Osteocyte (in vitro differentiated cells): ENCODE data around the gene GPR157. TPM values are rescaled to one million over a fixed set of nuclear protein-coding genes. Genes with fewer than 3 reads are reported as not detected.

Experiments used
- DNase-seq: peaks from one replicate; pipeline ENCODE4 v3.0.0; 2021; ENCODE audit warnings: mixed read lengths; ENCODE audit not compliant: unreplicated experiment; ENCODE audit errors: extremely low spot score
- H3K27ac Mint-ChIP-seq: one replicate; pipeline ENCODE4 v1.8.0; 2021; ENCODE audit warnings: mild to moderate bottlenecking, mixed read lengths; ENCODE audit not compliant: unreplicated experiment
- H3K27me3 Mint-ChIP-seq: one replicate; pipeline ENCODE4 v1.8.0; 2021; ENCODE audit warnings: mixed read lengths; ENCODE audit not compliant: unreplicated experiment
- H3K36me3 Mint-ChIP-seq: one replicate; pipeline ENCODE4 v1.8.0; 2021; ENCODE audit warnings: mixed read lengths; ENCODE audit not compliant: unreplicated experiment
- H3K4me1 Mint-ChIP-seq: one replicate; pipeline ENCODE4 v1.8.0; 2021; ENCODE audit warnings: mixed read lengths; ENCODE audit not compliant: unreplicated experiment
- H3K4me3 Mint-ChIP-seq: one replicate; pipeline ENCODE4 v1.8.0; 2021; ENCODE audit warnings: mild to moderate bottlenecking, moderate library complexity, mixed read lengths; ENCODE audit not compliant: unreplicated experiment
- H3K9me3 Mint-ChIP-seq: one replicate; pipeline ENCODE4 v1.8.0; 2021; ENCODE audit warnings: mixed read lengths; ENCODE audit not compliant: unreplicated experiment
- total RNA-seq: library from RNA; stranded (reverse); gene quantifications from 2 replicates; pipeline ENCODE4 v1.2.1, GENCODE V29; 2021
- TF ChIP-seq, protein P1 (sequence below): fragments of 200-600 bp; sonication (generic); IDR thresholded peaks from 2 replicates; pipeline ENCODE4 v1.5.0; 2021; ENCODE audit warnings: antibody characterized with exemption, mild to moderate bottlenecking, moderate library complexity

The GPR157 gene
- total RNA-seq, 1 donor from 2014 or later: 4.1 TPM

- DNase-seq: no peak
- H3K27ac Mint-ChIP-seq: no peak overlapping the region
These were observed 23.6 kb upstream of the GPR157 start for GRCh38 chr1:9152535-9152934.

DNA sequence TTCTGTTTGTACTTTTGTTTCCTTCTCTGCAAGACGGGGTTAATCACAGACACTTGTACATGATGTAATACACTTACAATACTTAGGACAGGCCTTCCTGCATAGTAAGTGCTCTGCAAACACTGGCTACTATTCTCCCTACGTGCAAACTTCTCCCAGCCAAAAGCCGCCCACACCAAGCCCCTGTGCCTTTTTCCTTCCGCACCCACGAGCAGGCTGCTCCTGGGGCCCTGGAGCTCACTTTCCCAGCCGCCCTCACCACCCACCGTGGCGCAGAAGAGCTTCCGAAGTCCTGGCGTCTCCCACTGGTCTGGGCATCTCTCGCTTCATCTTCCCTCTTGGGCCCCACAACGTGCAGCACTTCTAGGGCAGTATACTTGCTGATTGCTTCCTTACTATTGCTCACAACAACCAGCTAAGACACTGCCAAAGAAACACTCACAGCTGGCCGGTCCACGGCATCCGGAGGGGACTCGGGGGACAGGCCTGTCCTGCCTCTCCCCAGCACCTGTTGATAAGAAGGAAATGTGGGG is 22.5 kb upstream of the GPR157 start:
- Mint-ChIP-seq H3K9me3 (no peaks in the 10 kb centered on the region), H3K36me3 (peaks cover 12% of the 10 kb centered on the region), H3K4me3 (no peak overlapping the region), H3K4me1 (peaks cover 4% of the 10 kb centered on the region), H3K27me3 (no peaks in the 10 kb centered on the region), H3K27ac (no peak overlapping the region)
- DNase-seq: no peak
- TF ChIP-seq, protein P1, sequence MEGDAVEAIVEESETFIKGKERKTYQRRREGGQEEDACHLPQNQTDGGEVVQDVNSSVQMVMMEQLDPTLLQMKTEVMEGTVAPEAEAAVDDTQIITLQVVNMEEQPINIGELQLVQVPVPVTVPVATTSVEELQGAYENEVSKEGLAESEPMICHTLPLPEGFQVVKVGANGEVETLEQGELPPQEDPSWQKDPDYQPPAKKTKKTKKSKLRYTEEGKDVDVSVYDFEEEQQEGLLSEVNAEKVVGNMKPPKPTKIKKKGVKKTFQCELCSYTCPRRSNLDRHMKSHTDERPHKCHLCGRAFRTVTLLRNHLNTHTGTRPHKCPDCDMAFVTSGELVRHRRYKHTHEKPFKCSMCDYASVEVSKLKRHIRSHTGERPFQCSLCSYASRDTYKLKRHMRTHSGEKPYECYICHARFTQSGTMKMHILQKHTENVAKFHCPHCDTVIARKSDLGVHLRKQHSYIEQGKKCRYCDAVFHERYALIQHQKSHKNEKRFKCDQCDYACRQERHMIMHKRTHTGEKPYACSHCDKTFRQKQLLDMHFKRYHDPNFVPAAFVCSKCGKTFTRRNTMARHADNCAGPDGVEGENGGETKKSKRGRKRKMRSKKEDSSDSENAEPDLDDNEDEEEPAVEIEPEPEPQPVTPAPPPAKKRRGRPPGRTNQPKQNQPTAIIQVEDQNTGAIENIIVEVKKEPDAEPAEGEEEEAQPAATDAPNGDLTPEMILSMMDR: no peak

More at GRCh38 chr1:9152535-9152934, 23.6 kb upstream of the GPR157 start:
- Mint-ChIP-seq H3K9me3 (no peaks in the 10 kb centered on the region), H3K4me1 (peaks cover 4% of the 10 kb centered on the region), H3K36me3 (peaks cover 12% of the 10 kb centered on the region), H3K4me3 (no peak overlapping the region), H3K27me3 (no peaks in the 10 kb centered on the region)
- TF ChIP-seq, protein P1: no peak

- TF ChIP-seq, protein P1: no peak
- H3K4me3 Mint-ChIP-seq: no peak overlapping the region
- peaks cover 14% of the 10 kb centered on the region for H3K36me3 Mint-ChIP-seq
- H3K4me1 Mint-ChIP-seq: peaks cover 4% of the 10 kb centered on the region
- no peaks in the 10 kb centered on the region for H3K9me3 Mint-ChIP-seq
- no peak overlapping the region for H3K27ac Mint-ChIP-seq
- no peaks in the 10 kb centered on the region for H3K27me3 Mint-ChIP-seq
- DNase-seq: no peak
These were observed 21.9 kb upstream of the GPR157 start for GRCh38 chr1:9150582-9151327.

DNA sequence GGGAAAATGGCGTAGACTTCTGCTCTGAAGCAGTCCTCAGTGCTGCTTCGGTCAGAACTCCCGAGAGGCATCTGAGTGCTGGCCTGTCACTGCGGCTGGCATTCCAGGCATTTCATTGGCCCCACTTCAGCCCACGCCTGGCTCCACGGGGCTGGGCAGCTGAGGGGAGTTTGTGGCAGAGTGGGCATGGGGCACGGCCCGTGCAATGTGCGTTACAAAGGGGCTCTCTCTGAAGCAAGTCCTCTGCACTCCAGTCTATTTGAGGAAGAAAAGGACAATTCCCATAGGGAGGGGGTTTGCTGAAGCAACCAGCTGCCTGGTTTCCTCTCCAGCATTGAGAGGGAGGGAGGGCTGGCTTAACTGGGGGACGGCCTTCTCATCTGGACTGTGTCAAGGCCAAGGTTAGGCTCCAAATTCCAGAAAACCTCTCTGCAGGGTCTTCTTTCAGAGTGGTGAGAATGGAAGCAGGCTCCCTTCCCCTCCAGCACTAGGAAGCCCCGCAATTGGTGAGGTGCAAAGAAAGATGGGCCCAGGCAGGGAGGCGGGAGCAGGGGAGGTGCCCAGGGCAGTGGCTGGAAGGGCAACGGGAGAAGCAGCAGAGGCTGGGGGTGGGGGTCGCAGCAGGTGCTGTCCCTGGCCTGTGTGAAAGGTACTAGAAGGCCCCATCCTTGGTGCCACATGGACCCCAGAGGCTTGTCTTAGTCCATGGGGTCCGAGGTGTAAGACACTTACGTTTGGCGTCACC is 21.1 kb upstream of the GPR157 start:
- Mint-ChIP-seq H3K36me3 (peaks cover 15% of the 10 kb centered on the region), H3K4me3 (no peak overlapping the region), H3K4me1 (peaks cover 4% of the 10 kb centered on the region), H3K9me3 (no peaks in the 10 kb centered on the region), H3K27me3 (no peaks in the 10 kb centered on the region), H3K27ac (no peak overlapping the region)
- no peak for DNase-seq
- TF ChIP-seq, protein P1: no peak

DNA sequence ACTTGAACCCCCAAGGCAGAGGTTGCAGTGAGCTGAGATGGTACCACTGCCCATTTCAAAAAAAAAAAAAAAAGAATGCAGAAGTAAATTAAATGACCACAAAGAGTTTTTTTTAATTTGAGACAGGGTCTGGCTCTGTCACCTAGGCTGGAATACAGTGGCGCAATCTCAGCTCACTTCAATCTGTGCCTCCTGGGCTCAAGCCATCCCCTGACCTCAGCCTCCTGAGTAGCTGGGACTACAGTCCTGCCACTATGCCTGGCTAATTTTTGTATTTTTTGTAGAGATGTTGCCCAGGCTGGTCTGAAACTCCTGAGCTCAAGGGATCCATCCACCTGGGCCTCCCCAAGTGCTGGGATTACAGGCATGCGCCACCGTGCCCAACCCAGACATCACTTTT is 20.2 kb upstream of the GPR157 start:
- Mint-ChIP-seq H3K27ac (no peak overlapping the region), H3K9me3 (no peaks in the 10 kb centered on the region), H3K27me3 (no peaks in the 10 kb centered on the region), H3K36me3 (peaks cover 15% of the 10 kb centered on the region), H3K4me3 (no peak overlapping the region), H3K4me1 (peaks cover 4% of the 10 kb centered on the region)
- TF ChIP-seq, protein P1: no peak
- DNase-seq: no peak
